ENCODE data around the gene EFCAB11.

GRCh38 chr14:89836830-89837469 is 117.6 kb downstream of the EFCAB11 start:
- no peak for TF ChIP-seq REST (IDR thresholded peaks at IDR 0.05; ENCODE audit: unreplicated experiment)
- TF ChIP-seq CTCF (conservative IDR thresholded peaks at IDR 0.05; ENCODE audit: low read depth in 2 of 2): no peak
- TF ChIP-seq JUNB (IDR thresholded peaks at IDR 0.05; ENCODE audit: unreplicated experiment): no peak
- TF ChIP-seq POLR2AphosphoS5 (IDR thresholded peaks at IDR 0.05; ENCODE audit: low read depth): no peak
- no peak for TF ChIP-seq ZNF331 (CRISPR knock-in tag; IDR thresholded peaks at IDR 0.05; ENCODE audit: low read depth)
- no peak for TF ChIP-seq EZH2phosphoT487 (IDR thresholded peaks at IDR 0.05; ENCODE audit: unreplicated experiment)
- no peak for TF ChIP-seq EZH2 (IDR thresholded peaks at IDR 0.05; ENCODE audit: low read depth, unreplicated experiment)
- TF ChIP-seq ETS1 (IDR thresholded peaks at IDR 0.05): no peak
- TF ChIP-seq CREB1 (CRISPR knock-in tag; IDR thresholded peaks at IDR 0.05; ENCODE audit: low read depth): no peak
- TF ChIP-seq STAT1 (IDR thresholded peaks at IDR 0.05; ENCODE audit: unreplicated experiment): no peak

Measured in GM23338 (cell line).